Caco-2 (cell line): Measurements from ENCODE around the gene TBKBP1. TPM values are rescaled to one million over a fixed set of nuclear protein-coding genes. Genes with fewer than 3 reads are reported as not detected.

Experiments used
- BruUV-seq: library from RNA; stranded (reverse); fragments of 400-500 nt; replicated peaks from 2 replicates; lab custom pipeline; 2021; lab: Mats Ljungman, UMichigan
- CTCF ChIA-PET: fragments of 300-600 bp; sonication (Branson Sonifier 250); formaldehyde crosslinking; loops from one replicate; lab custom pipeline; 2022; ENCODE audit warnings: antibody characterized with exemption; lab: Charles Lee
- POLR2A ChIA-PET: fragments of 300-600 bp; sonication (Branson Sonifier 250); formaldehyde crosslinking; loops from one replicate; lab custom pipeline; 2022; ENCODE audit warnings: antibody characterized with exemption; lab: Charles Lee
- DNase-seq, 2 experiments: peaks; one replicate each; pipeline versions ENCODE4 v3.0.0 to v3.0.0-alpha.2; 2020 to 2022
- H3K27me3 ChIP-seq: replicated peaks from 2 replicates; pipeline ENCODE4 v1.6.0; 2011; ENCODE audit warnings: low read length; ENCODE audit not compliant: control insufficient read depth, insufficient read depth
- H3K36me3 ChIP-seq: 2 replicates; pipeline ENCODE4 v1.5.1; 2011; ENCODE audit warnings: low read length; ENCODE audit not compliant: control insufficient read depth, insufficient read depth
- H3K4me1 ChIP-seq: fragments of 250-450 bp; sonication (Bioruptor Pico); 2 replicates; pipeline ENCODE4 v1.5.1; 2020; ENCODE audit warnings: mild to moderate bottlenecking
- H3K4me3 ChIP-seq: 2 replicates; pipeline ENCODE4 v1.5.1; 2011; ENCODE audit warnings: low read depth, mild to moderate bottlenecking, control low read depth, low read length
- H3K9me3 ChIP-seq: fragments of 250-450 bp; sonication (Bioruptor Pico); 2 replicates; pipeline ENCODE4 v1.5.1; 2020; ENCODE audit warnings: mild to moderate bottlenecking, moderate library complexity
- H3K27ac Mint-ChIP-seq: one replicate; pipeline ENCODE4 v1.8.0; 2022; ENCODE audit warnings: mixed read lengths; ENCODE audit not compliant: unreplicated experiment
- H3K27me3 Mint-ChIP-seq: one replicate; pipeline ENCODE4 v1.8.0; 2022; ENCODE audit warnings: mixed read lengths; ENCODE audit not compliant: insufficient read depth, unreplicated experiment
- H3K36me3 Mint-ChIP-seq: one replicate; pipeline ENCODE4 v1.8.0; 2022; ENCODE audit warnings: mild to moderate bottlenecking, mixed read lengths; ENCODE audit not compliant: insufficient read depth, unreplicated experiment
- H3K4me1 Mint-ChIP-seq: one replicate; pipeline ENCODE4 v1.8.0; 2022; ENCODE audit warnings: low read depth, mixed read lengths; ENCODE audit not compliant: unreplicated experiment
- H3K4me3 Mint-ChIP-seq: one replicate; pipeline ENCODE4 v1.8.0; 2022; ENCODE audit warnings: mild to moderate bottlenecking, moderate library complexity, mixed read lengths; ENCODE audit not compliant: unreplicated experiment
- H3K9me3 Mint-ChIP-seq: one replicate; pipeline ENCODE4 v1.8.0; 2022; ENCODE audit warnings: mixed read lengths; ENCODE audit not compliant: unreplicated experiment
- intact Hi-C: fragments of 100-400 bp; cut with micrococcal nuclease; formaldehyde crosslinking; loops from one replicate; pipeline ENCODE4 v1.10.0; 2022; ENCODE audit not compliant: unreplicated experiment
- total RNA-seq: library from RNA; stranded (reverse); gene quantifications from 2 replicates; pipeline ENCODE4 v1.2.3, GENCODE V29; 2022
- TF ChIP-seq, protein P1 (sequence below), 2 experiments: fragments of 200-600 bp in 1 of 2; IDR thresholded peaks; 1 replicate in 1 of 2; 2 replicates in 1 of 2; pipeline versions ENCODE4 v1.5.1 to v1.8.0; 2011 to 2022; ENCODE audit warnings: antibody characterized with exemption in 1 of 2, control low read depth in 1 of 2, inconsistent platforms in 1 of 2, low read depth in 1 of 2, low read length in 1 of 2, mild to moderate bottlenecking in 1 of 2, moderate library complexity in 1 of 2; ENCODE audit not compliant: insufficient read depth in 1 of 2, severe bottlenecking in 1 of 2, unreplicated experiment in 1 of 2

Gene TBKBP1
- total RNA-seq, 1 experiment from 2014 or later, result 27.4 TPM

DNA sequence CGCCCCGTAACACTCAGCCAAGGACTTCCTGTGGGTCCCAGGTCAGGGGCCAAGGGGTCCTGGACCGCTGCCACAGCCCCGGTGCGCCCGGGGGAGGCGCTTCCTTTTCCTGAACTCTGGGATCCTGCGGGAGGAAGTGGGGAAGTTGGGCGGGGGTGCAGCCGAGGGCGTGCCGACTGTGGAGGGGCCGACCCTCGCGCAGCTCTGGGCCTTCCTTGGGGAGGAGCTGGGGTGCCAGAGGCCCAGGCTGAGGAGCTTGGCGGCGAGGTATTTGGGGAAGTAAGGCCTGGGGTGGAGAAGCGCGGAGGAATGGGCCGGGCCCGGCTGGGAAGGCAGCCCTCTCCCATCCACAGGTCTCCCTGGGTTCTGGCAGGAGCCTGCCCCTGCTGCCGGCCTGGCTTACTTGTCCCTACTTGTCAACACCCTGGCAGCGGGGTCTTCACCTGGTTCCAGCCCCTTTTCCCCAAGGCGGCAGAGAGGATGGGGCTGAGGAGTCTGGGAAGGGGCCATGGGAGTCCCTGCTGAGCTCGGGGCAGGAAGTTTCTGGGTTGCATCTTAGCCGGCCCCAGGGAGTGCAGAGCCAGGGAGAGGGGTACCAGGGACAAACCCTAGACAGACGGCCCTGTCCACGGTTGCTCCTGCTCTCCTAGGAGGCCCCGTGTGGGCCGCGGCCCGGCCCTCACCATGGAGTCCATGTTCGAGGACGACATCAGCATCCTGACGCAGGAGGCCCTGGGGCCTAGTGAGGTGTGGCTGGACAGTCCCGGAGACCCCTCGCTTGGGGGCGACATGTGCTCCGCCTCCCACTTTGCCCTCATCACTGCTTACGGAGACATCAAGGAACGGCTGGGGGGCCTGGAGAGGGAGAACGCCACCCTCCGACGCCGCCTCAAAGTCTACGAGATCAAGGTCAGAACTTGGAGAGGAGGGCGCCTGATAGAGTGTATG, 1.7 kb downstream of the TBKBP1 start:
- TF ChIP-seq, protein P1, sequence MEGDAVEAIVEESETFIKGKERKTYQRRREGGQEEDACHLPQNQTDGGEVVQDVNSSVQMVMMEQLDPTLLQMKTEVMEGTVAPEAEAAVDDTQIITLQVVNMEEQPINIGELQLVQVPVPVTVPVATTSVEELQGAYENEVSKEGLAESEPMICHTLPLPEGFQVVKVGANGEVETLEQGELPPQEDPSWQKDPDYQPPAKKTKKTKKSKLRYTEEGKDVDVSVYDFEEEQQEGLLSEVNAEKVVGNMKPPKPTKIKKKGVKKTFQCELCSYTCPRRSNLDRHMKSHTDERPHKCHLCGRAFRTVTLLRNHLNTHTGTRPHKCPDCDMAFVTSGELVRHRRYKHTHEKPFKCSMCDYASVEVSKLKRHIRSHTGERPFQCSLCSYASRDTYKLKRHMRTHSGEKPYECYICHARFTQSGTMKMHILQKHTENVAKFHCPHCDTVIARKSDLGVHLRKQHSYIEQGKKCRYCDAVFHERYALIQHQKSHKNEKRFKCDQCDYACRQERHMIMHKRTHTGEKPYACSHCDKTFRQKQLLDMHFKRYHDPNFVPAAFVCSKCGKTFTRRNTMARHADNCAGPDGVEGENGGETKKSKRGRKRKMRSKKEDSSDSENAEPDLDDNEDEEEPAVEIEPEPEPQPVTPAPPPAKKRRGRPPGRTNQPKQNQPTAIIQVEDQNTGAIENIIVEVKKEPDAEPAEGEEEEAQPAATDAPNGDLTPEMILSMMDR (IDR thresholded peaks at IDR 0.05; ENCODE audit: insufficient read depth in 1 of 2, low read depth in 1 of 2, low read length in 1 of 2, severe bottlenecking in 1 of 2, unreplicated experiment in 1 of 2), result no peak
- H3K27me3 ChIP-seq, result no peaks in the 10 kb centered on the region
- Mint-ChIP-seq H3K9me3 (no peaks in the 10 kb centered on the region), H3K4me3 (peak overlapping the region; percentile 82), H3K4me1 (peaks cover 23% of the 10 kb centered on the region), H3K36me3 (peaks cover 26% of the 10 kb centered on the region), H3K27ac (peak overlapping the region; percentile 19), H3K27me3 (no peaks in the 10 kb centered on the region)
- CTCF ChIA-PET, result interaction anchor here (0.5 kb wide), 1 partner anchor 357 kb away, joined by 6 read pairs; no protein-coding TSS in a partner anchor
- peaks cover 16% of the 10 kb centered on the region for H3K4me1 ChIP-seq
- H3K9me3 ChIP-seq, result no peaks in the 10 kb centered on the region
- intact Hi-C loops, result no loop called here
- no TSS peak for BruUV-seq
- POLR2A ChIA-PET, result interaction anchor here (0.6 kb wide), 1 partner anchor 277 kb away, joined by 3 read pairs; no protein-coding TSS in a partner anchor
- no peak overlapping the region for H3K4me3 ChIP-seq
- H3K36me3 ChIP-seq, result no peaks in the 10 kb centered on the region; the same call in 1 of the 2 replicates
- peak in 1 of 2 experiments; percentile 57 for DNase-seq

DNA sequence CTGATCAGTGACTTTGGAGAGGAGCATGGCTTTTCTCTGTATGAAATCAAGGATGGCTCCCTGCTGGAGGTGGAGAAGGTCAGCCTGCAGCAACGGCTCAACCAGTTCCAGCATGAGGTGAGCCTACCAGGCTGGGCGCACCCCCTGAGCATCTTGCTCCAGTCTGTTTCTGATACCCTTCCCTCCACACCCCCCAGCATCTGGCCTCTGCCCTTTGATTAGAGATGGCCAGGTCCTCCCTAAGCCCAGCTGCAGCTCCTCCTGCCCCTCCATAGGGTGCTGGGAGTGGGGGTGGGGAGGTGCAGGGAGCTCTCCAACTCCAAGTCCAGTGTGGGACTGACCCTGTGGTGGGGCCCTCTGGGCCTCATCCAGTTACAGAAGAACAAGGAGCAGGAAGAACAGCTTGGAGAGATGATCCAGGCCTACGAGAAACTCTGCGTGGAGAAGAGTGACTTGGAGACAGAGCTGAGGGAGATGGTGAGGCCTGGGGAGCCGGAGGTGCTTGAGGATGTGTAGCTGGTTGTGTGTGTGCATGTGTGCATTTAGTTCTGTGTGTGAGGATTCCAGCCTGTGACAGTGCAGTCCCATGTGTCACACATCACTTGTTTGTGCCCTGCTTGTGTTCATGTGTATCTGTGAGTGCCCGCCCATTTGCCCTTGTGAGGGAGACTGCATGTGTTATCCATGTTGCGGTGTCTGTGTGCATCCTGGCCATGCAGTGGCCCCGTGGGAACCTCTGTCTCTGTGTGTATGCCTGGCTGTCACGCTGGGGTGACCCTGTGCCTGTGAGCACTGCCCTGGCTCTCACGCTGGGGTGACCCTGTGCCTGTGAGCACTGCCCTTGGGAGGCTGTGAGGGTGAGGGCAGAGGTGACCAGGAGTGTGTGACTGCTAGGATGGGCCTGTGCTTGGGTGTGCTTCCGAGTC, 3.0 kb downstream of the TBKBP1 start:
- intact Hi-C loops, result no loop called here
- DNase-seq, result peak in 1 of 2 experiments; percentile 53
- Mint-ChIP-seq H3K4me3 (no peak overlapping the region), H3K27me3 (no peaks in the 10 kb centered on the region), H3K27ac (no peak overlapping the region), H3K4me1 (peaks cover 23% of the 10 kb centered on the region), H3K36me3 (peaks cover 26% of the 10 kb centered on the region), H3K9me3 (no peaks in the 10 kb centered on the region)
- TF ChIP-seq, protein P1 (IDR thresholded peaks at IDR 0.05; ENCODE audit: insufficient read depth in 1 of 2, low read depth in 1 of 2, low read length in 1 of 2, severe bottlenecking in 1 of 2, unreplicated experiment in 1 of 2), result no peak
- BruUV-seq, result no TSS peak
- CTCF ChIA-PET, result interaction anchor here (0.6 to 2.4 kb wide), 10 partner anchors 9 to 134 kb away, joined by 3 to 19 read pairs (median 6); partner anchors contain the start of genes KPNB1, LRRC46 and MRPL10
- POLR2A ChIA-PET, result interaction anchor here (0.6 to 0.9 kb wide), 3 partner anchors 33 to 51 kb away, joined by 3 to 5 read pairs (median 3); no protein-coding TSS in a partner anchor
- no peaks in the 10 kb centered on the region; the same call in 1 of the 2 replicates for H3K36me3 ChIP-seq
- H3K9me3 ChIP-seq, result no peaks in the 10 kb centered on the region
- H3K4me1 ChIP-seq, result peaks cover 16% of the 10 kb centered on the region
- no peaks in the 10 kb centered on the region for H3K27me3 ChIP-seq
- no peak overlapping the region for H3K4me3 ChIP-seq
